Thymus (tissue), 11 donors: ENCODE measurements around the gene FILIP1L. TPM values are rescaled to one million over a fixed set of nuclear protein-coding genes. Genes with fewer than 3 reads are reported as not detected.

Experiments used
- DNase-seq, 9 donors: peaks; one replicate each; pipeline ENCODE4 v3.0.0-alpha.2; 2013; ENCODE audit warnings: low spot score in 9 of 9, low read depth in 6 of 9, missing footprints in 1 of 9
- H3K27ac ChIP-seq, 2 donors: one replicate each; pipeline ENCODE4 v1.5.1; 2013; ENCODE audit warnings: control low read depth in 1 of 2, low read depth in 1 of 2, low read length in 1 of 2, mild to moderate bottlenecking in 1 of 2, moderate library complexity in 1 of 2
- H3K27me3 ChIP-seq, 2 donors: one replicate each; pipeline ENCODE4 v1.5.1; 2013; ENCODE audit warnings: low read length in 1 of 2; ENCODE audit not compliant: control insufficient read depth in 2 of 2, insufficient read depth in 1 of 2
- H3K36me3 ChIP-seq, 2 donors: one replicate each; pipeline ENCODE4 v1.5.1; 2013; ENCODE audit warnings: low read length in 1 of 2, mild to moderate bottlenecking in 1 of 2, moderate library complexity in 1 of 2; ENCODE audit not compliant: control insufficient read depth in 2 of 2, insufficient read depth in 2 of 2
- H3K4me1 ChIP-seq, 2 donors: one replicate each; pipeline ENCODE4 v1.5.1; 2013; ENCODE audit warnings: low read length in 2 of 2; ENCODE audit not compliant: control insufficient read depth in 2 of 2, insufficient read depth in 2 of 2
- H3K4me3 ChIP-seq, 2 donors: one replicate each; pipeline ENCODE4 v1.5.1; 2013; ENCODE audit warnings: low read length in 2 of 2, control low read depth in 1 of 2, mild to moderate bottlenecking in 1 of 2
- H3K9me3 ChIP-seq, 2 donors: one replicate each; pipeline ENCODE4 v1.5.1; 2013; ENCODE audit warnings: low read length in 1 of 2, mild to moderate bottlenecking in 1 of 2; ENCODE audit not compliant: control insufficient read depth in 2 of 2, insufficient read depth in 1 of 2
- WGBS: extraction: QIAGEN DNeasy Blood & Tissue Kit; methylation state at CpG from one replicate; pipeline ENCODE4 v1.1.7; 2013; 5-methylcytosine and 5-hydroxymethylcytosine counted together
- polyA plus RNA-seq: library from polyadenylated mRNA; stranded (reverse); fragments of 200-250 nt; gene quantifications from one replicate; pipeline ENCODE4 v1.2.3, GENCODE V29; 2013
- total RNA-seq: library from RNA; stranded (reverse); fragments of 120-200 nt; gene quantifications from one replicate; pipeline ENCODE4 v1.2.4, GENCODE V29; 2013
- donor health status: healthy.

The FILIP1L gene
- total and polyA plus RNA-seq, 2 donors, result 6.6 to 15.5 TPM

DNA sequence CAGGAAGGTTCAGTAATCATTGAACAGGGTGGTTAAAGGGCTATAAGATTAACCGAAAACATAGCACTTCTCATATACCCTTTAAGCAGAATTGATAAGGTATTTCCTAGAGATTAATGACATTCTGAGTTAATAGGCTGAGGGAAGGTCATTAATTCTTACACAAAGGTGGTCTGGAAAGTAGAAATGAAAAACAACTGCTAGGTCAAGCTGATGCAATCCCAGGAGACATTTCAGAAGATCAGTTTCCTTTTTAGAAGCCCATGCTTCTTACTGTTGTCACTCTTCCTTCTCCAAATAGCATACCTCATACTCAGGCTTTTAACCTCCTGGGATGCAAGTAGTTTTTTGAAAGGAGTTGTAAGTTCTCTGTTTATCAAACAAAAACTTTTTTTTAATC lies 8.8 kb downstream of the FILIP1L start:
- Histone ChIP-seq H3K27ac (no peak overlapping the region), H3K4me1 (peaks cover 0 to 3% of the 10 kb centered on the region in 2 donors), H3K9me3 (no peaks in the 10 kb centered on the region), H3K36me3 (no peaks in the 10 kb centered on the region), H3K27me3 (no peaks in the 10 kb centered on the region), H3K4me3 (no peak overlapping the region)
- WGBS, result 97% methylated on average over 1 of the region's 1 CpG
- no peak for DNase-seq

DNA sequence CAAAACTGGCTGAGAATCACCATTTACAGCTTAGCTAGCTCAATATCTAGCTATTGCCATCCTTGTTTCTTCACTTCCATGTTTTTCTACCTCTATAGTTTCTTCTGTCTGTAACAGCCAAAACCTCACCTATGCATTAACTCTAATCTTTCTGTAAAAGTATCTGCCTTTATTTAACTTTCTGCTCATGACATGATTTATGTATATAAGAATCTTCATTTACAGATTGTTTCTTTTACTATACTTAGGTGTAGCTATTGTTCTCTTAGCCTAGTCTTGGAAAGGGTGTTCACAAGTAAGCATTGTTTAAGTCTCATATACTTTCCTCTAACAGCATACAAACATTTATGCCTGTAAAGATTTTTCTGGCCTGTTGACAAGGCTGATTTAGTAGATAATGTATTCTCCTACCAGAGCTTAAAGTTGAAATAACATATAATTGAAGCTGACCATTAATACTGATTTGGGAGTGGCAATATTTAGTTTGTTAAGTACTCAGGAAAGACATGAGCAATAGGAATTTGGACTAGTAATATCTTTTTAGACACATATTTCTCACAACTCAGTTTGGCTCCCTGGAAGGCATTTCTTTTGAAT lies 9.4 kb downstream of the FILIP1L start:
- Histone ChIP-seq H3K27ac (no peak overlapping the region), H3K27me3 (no peaks in the 10 kb centered on the region), H3K36me3 (no peaks in the 10 kb centered on the region), H3K9me3 (no peaks in the 10 kb centered on the region), H3K4me3 (no peak overlapping the region), H3K4me1 (peaks cover 0 to 3% of the 10 kb centered on the region in 2 donors)
- no peak for DNase-seq

DNA sequence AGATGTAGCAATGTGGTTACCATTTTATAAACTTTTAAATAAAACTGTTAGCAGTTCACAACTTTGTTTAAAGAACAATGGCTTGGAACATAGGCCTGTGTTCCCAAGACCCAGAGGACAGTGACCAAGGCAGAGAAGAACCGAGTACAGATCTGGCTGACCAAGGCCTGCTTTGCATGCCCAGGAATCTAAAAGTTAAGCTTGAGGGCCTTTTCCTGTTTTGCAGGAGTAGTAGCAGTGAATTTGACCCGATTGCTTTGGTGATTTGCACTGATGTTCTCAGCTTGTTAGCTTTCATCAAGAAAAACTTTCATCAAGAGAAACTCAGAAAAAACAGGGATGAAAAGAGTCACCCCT lies 9.9 kb downstream of the FILIP1L start:
- H3K4me1 ChIP-seq, result peaks cover 0 to 3% of the 10 kb centered on the region in 2 donors
- H3K27me3 ChIP-seq, result no peaks in the 10 kb centered on the region
- H3K4me3 ChIP-seq, result no peak overlapping the region
- no peaks in the 10 kb centered on the region for H3K9me3 ChIP-seq
- H3K36me3 ChIP-seq, result no peaks in the 10 kb centered on the region
- DNase-seq, result no peak
- 94% methylated on average over 2 of the region's 2 CpGs for WGBS
- H3K27ac ChIP-seq, result no peak overlapping the region

DNA sequence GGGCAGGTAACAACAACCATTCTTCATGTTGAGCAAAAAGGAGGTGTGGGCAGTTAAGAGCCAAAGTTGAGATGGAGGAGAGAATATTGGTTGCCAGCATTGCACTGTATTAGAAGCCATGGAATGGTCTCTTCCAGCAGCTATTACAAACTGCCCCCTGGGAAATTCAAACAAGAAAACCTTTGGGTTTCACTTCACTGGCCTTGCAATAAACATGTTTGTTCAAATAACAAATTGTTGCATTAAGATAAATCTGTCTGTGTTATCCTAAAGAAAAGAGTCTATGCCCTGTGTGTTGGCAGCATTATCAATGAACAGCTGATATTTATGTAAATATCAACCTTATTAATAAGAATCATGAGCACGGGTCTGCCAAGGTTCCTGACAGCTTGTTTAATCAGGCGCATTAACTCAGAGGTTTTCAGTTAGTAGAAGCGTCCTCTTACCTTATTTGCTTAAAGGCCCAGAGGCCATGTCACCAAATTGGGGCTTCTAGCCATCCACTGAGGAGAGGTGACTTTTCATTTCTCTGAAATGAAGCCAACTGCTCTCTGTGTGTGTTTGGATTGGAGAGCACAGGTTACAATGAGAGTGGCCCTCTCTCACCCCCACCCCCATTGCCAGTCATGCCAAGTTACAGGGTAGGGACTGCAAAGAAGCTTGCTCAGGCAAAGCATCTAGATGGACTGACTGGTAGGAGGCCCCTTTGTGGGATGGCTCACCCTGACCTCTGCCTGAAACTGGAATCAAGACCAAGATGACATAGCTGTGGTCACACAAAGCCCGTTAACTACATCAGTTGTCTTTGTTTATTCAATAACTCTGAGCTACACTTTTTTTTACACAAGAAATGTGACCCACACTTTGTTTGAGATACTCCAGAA lies 10.5 kb downstream of the FILIP1L start:
- H3K27me3 ChIP-seq, result no peaks in the 10 kb centered on the region
- H3K4me3 ChIP-seq, result no peak overlapping the region
- H3K36me3 ChIP-seq, result no peaks in the 10 kb centered on the region
- peaks cover 0 to 3% of the 10 kb centered on the region in 2 donors for H3K4me1 ChIP-seq
- DNase-seq, result no peak
- 99% methylated on average over 4 of the region's 4 CpGs for WGBS
- H3K27ac ChIP-seq, result no peak overlapping the region
- no peaks in the 10 kb centered on the region for H3K9me3 ChIP-seq

DNA sequence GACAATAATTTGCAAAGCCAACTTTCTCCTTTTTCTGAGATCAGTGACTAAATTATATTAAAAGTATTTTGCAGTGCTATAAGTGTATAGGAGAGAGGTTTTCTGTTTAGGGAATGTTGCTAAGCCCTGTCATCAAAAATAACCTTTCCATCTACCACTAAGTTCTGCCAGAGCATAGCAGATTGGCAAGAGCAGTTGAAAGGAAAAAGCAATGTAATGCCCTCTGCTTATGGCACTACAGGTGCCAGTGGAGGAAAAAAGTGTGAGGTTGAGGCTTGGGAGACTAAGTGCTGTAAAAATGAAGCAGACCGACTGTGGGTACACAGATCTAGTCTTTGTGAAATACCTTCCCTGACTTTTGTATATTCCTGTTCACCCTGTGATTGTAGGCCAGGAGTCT lies 11.5 kb downstream of the FILIP1L start:
- Histone ChIP-seq H3K4me1 (peaks cover 0 to 3% of the 10 kb centered on the region in 2 donors), H3K36me3 (no peaks in the 10 kb centered on the region), H3K9me3 (no peaks in the 10 kb centered on the region), H3K4me3 (no peak overlapping the region), H3K27ac (no peak overlapping the region), H3K27me3 (no peaks in the 10 kb centered on the region)
- no peak for DNase-seq
- WGBS, result 94% methylated on average over 1 of the region's 1 CpG

DNA sequence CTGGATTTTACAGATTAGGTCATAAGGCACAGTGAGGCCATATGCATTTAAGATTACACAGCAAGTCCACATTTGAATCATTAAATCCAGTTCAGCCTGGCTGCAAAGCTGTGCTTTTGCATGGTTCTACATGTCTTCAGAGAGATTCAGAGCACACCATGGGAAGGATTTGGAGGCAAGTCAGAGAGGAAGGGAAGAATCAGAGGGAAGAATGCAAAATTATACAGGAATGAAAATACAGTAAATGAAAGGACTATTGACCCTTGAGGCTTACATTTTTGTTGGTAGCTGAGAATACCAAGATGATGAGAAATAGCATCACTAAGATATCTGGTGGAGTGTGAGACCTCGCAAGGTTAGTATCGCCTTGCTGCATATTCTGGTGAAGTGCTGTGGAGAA lies 13.9 kb downstream of the FILIP1L start:
- DNase-seq, result no peak
- H3K36me3 ChIP-seq, result no peaks in the 10 kb centered on the region
- no peaks in the 10 kb centered on the region for H3K27me3 ChIP-seq
- over 99% methylated on average over 2 of the region's 2 CpGs for WGBS
- H3K9me3 ChIP-seq, result no peaks in the 10 kb centered on the region
- H3K4me1 ChIP-seq, result no peaks in the 10 kb centered on the region
- H3K27ac ChIP-seq, result no peak overlapping the region
- no peak overlapping the region for H3K4me3 ChIP-seq

DNA sequence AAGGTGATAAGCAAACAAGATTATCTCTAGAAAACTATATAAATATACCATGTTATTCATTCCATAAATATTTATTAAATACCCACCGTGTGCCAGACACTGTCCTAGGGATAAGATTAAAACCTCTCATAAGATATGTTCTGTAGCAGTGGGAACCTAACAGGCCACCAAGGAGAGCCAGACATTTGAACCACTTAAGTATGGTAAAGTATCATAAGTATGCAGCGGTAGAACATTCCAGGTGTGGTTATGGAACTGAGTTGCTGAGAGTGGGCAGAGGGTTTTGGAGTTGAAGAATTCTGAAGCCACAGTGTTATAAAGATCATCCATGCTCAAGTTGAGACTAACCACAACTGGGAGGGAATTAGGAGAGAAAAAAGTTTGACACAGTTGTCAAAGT lies 14.7 kb downstream of the FILIP1L start:
- Histone ChIP-seq H3K4me1 (no peaks in the 10 kb centered on the region), H3K36me3 (no peaks in the 10 kb centered on the region), H3K9me3 (no peaks in the 10 kb centered on the region), H3K27ac (no peak overlapping the region), H3K27me3 (no peaks in the 10 kb centered on the region), H3K4me3 (no peak overlapping the region)
- DNase-seq, result no peak
- 98% methylated on average over 2 of the region's 2 CpGs for WGBS

DNA sequence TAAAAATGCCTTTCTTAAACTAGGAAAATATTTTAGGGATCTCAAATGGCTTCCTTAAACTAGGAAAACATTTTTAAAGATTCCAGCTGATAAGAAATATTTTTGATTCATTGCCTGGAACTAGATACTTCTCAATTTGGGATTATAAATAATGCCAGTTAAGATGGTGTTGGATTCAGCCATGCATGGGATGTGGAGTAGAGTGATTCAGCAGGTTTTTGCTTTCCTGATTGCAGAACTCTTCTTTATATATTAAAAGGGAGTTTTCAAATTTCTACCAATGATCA lies 15.6 kb downstream of the FILIP1L start:
- no peaks in the 10 kb centered on the region for H3K4me1 ChIP-seq
- no peak overlapping the region for H3K27ac ChIP-seq
- no peak for DNase-seq
- no peaks in the 10 kb centered on the region for H3K27me3 ChIP-seq
- H3K9me3 ChIP-seq, result no peaks in the 10 kb centered on the region
- no peaks in the 10 kb centered on the region for H3K36me3 ChIP-seq
- no peak overlapping the region for H3K4me3 ChIP-seq

DNA sequence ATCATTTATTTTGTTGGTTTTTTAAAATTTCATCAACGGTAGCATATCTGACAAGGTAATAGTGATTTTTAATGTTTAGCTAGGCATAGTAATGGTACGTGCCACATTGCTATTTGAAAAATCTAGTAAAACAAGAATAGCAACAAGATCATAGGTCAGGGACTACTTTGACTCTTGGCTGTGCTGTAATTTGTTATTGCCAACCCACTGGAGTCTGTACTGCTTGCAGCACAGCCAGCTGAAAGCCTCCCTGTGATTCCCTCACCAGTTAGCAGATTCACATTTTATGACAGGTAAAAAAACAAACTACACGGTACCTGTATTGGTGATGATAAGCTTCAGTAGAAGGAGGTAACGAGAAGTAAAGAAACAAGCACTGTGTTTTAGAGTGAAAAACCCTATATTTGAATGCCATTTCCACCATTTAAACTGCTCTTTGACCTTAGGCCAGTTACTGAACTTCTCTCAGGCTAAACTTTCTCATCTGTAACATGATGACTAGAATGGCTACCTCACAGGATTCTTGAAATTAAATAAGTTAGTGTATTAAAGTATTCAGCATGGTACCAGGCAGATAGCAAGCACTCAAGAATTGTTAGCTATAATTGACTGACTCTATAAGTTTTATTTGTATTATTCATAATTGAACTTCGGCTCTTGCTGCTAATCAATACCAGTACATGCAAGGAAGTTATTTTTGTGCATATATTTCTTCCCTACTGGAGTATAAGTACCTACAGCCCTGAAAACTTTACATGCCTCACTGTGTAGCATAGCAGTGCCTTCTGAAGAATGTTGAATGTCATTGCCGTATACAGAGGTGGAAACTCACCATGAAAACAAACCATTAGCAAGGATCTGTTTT lies 16.1 kb downstream of the FILIP1L start:
- Histone ChIP-seq H3K27me3 (no peaks in the 10 kb centered on the region), H3K9me3 (no peaks in the 10 kb centered on the region), H3K4me3 (no peak overlapping the region), H3K4me1 (no peaks in the 10 kb centered on the region), H3K36me3 (no peaks in the 10 kb centered on the region), H3K27ac (no peak overlapping the region)
- WGBS, result 97% methylated on average over 6 of the region's 6 CpGs
- no peak for DNase-seq
